Keratinocyte (primary cell): ENCODE data around the gene ASTN2. TPM values are rescaled to one million over a fixed set of nuclear protein-coding genes. Genes with fewer than 3 reads are reported as not detected.

Experiments used
- DNase-seq: peaks from one replicate; pipeline ENCODE4 v3.0.0-alpha.2; 2011; ENCODE audit warnings: low read depth, missing footprints, low spot score
- FAIRE-seq: peaks from 2 replicates; lab custom pipeline; 2011; peaks lifted over from hg19 to GRCh38; lab: Jason Lieb, UNC
- H2AFZ ChIP-seq: 2 replicates; pipeline ENCODE4 v1.6.0; 2012; ENCODE audit warnings: low read length, control low read depth, inconsistent platforms; ENCODE audit not compliant: control insufficient read depth
- H3K27ac ChIP-seq: 2 replicates; pipeline ENCODE4 v1.5.1; 2011; ENCODE audit warnings: low read length; ENCODE audit not compliant: control insufficient read depth, insufficient read depth
- H3K27me3 ChIP-seq: 3 replicates; pipeline ENCODE4 v1.6.0; 2011; ENCODE audit warnings: low read length; ENCODE audit not compliant: control insufficient read depth, insufficient read depth; ENCODE audit errors: extremely low read depth
- H3K36me3 ChIP-seq, 2 experiments: 2 replicates in 1 of 2; 3 replicates in 1 of 2; pipeline ENCODE4 v1.5.1; 2011; ENCODE audit warnings: low read length in 2 of 2, mild to moderate bottlenecking in 1 of 2; ENCODE audit not compliant: control insufficient read depth in 2 of 2, insufficient read depth in 2 of 2; ENCODE audit errors: extremely low read depth in 1 of 2
- H3K4me1 ChIP-seq: 3 replicates; pipeline ENCODE4 v1.5.1; 2011; ENCODE audit warnings: low read length; ENCODE audit not compliant: control insufficient read depth, insufficient read depth; ENCODE audit errors: extremely low read depth
- H3K4me2 ChIP-seq: 3 replicates; pipeline ENCODE4 v1.6.0; 2011; ENCODE audit warnings: low read depth, low read length; ENCODE audit not compliant: control insufficient read depth, insufficient read depth; ENCODE audit errors: extremely low read depth
- H3K4me3 ChIP-seq, 3 experiments: fragments of 200-600 bp in 1 of 3; sonication (generic) in 1 of 3; 2 replicates in 2 of 3; 3 replicates in 1 of 3; pipeline ENCODE4 v1.5.1; 2011 to 2016; ENCODE audit warnings: low read length in 3 of 3, mild to moderate bottlenecking in 3 of 3, control low read depth in 2 of 3, inconsistent platforms in 1 of 3, low read depth in 1 of 3, mixed read lengths in 1 of 3, mixed run types in 1 of 3, moderate library complexity in 1 of 3; ENCODE audit not compliant: control insufficient read depth in 2 of 3, insufficient read depth in 2 of 3; ENCODE audit errors: extremely low read depth in 1 of 3
- H3K79me2 ChIP-seq: 2 replicates; pipeline ENCODE4 v1.6.0; 2012; ENCODE audit warnings: low read length; ENCODE audit not compliant: control insufficient read depth, insufficient read depth
- H3K9ac ChIP-seq: 3 replicates; pipeline ENCODE4 v1.6.0; 2011; ENCODE audit warnings: low read length; ENCODE audit not compliant: control insufficient read depth, insufficient read depth; ENCODE audit errors: extremely low read depth
- H3K9me1 ChIP-seq: 3 replicates; pipeline ENCODE4 v1.6.0; 2011; ENCODE audit warnings: low read length; ENCODE audit not compliant: control insufficient read depth, insufficient read depth; ENCODE audit errors: extremely low read depth
- H3K9me3 ChIP-seq: 2 replicates; pipeline ENCODE4 v1.5.1; 2012; ENCODE audit warnings: low read depth, low read length; ENCODE audit not compliant: control insufficient read depth
- H4K20me1 ChIP-seq: 3 replicates; pipeline ENCODE4 v1.6.0; 2011; ENCODE audit warnings: low read length; ENCODE audit not compliant: control insufficient read depth, insufficient read depth; ENCODE audit errors: extremely low read depth
- CTCF ChIP-seq, 3 experiments: IDR thresholded peaks in 1 of 3; conservative IDR thresholded peaks in 1 of 3; optimal IDR thresholded peaks in 1 of 3; 2 replicates in 2 of 3; 3 replicates in 1 of 3; pipeline versions ENCODE3 to v1.5.1; 2011; ENCODE audit warnings: low read length in 3 of 3, mild to moderate bottlenecking in 3 of 3, moderate library complexity in 2 of 3, control low read depth in 1 of 3, inconsistent platforms in 1 of 3; ENCODE audit not compliant: insufficient read depth in 2 of 3; ENCODE audit errors: extremely low read depth in 1 of 3
- EZH2 ChIP-seq: IDR thresholded peaks from one replicate; pipeline ENCODE4 v1.6.1; 2012; ENCODE audit warnings: inconsistent platforms, mild to moderate bottlenecking, low read length, moderate library complexity
- dilution Hi-C: fragments of 300-500 bp; cut with MboI; formaldehyde crosslinking; loops from one replicate; pipeline ENCODE4 v1.7.0; 2020; ENCODE audit warnings: low sequenced_read_pairs; ENCODE audit not compliant: extremely low pct_ligation_motif_present
- polyA plus RNA-seq, 5 experiments: library from polyadenylated mRNA; depleted of rRNA in 3 of 5; stranded (reverse) in 3 of 5; stranded (forward) in 1 of 5; unstranded in 1 of 5; fragments of >200 nt; gene quantifications; 1 replicate in 1 of 5; 2 replicates in 3 of 5; 3 replicates in 1 of 5; pipeline versions ENCODE4 v1.2.1 to v1.2.3, GENCODE V29; 2011 to 2012; ENCODE audit warnings: missing spikeins in 2 of 5, low read depth in 1 of 5, low replicate concordance in 1 of 5

Gene ASTN2
- polyA plus RNA-seq, 1 donor (not counting 4 experiments of a cell fraction or from before 2014, with no cell fraction given): 0.31 TPM

GRCh38 chr9:116888066-116888465 is 526.8 kb downstream of the ASTN2 start:
- Histone ChIP-seq H4K20me1 (no peaks in the 10 kb centered on the region), H3K27me3 (no peaks in the 10 kb centered on the region), H3K4me2 (no peak overlapping the region), H3K9me1 (no peaks in the 10 kb centered on the region), H3K79me2 (no peaks in the 10 kb centered on the region), H2AFZ (no peak overlapping the region), H3K4me1 (no peaks in the 10 kb centered on the region), H3K9ac (no peak overlapping the region), H3K4me3 (no peak overlapping the region), H3K9me3 (no peaks in the 10 kb centered on the region), H3K27ac (no peak overlapping the region), H3K36me3 (no peaks in the 10 kb centered on the region)
- DNase-seq: no peak
- dilution Hi-C loops: no loop called here
- no peak for TF ChIP-seq CTCF (optimal IDR thresholded peaks at IDR 0.05 in 1 of 3, IDR thresholded peaks at IDR 0.05 in 1 of 3, conservative IDR thresholded peaks at IDR 0.05 in 1 of 3; ENCODE audit: extremely low read depth in 1 of 3, insufficient read depth in 2 of 3, low read length in 3 of 3)
- no peak for FAIRE-seq

- H3K9ac ChIP-seq: no peak overlapping the region
- no peak overlapping the region for H3K4me3 ChIP-seq
- no peaks in the 10 kb centered on the region for H4K20me1 ChIP-seq
- FAIRE-seq (no peak), DNase-seq (no peak)
- H3K27me3 ChIP-seq: no peaks in the 10 kb centered on the region
- no peaks in the 10 kb centered on the region for H3K9me1 ChIP-seq
- TF ChIP-seq EZH2 (no peak), CTCF (optimal IDR thresholded peaks at IDR 0.05 in 1 of 3, IDR thresholded peaks at IDR 0.05 in 1 of 3, conservative IDR thresholded peaks at IDR 0.05 in 1 of 3; ENCODE audit: extremely low read depth in 1 of 3, insufficient read depth in 2 of 3, low read length in 3 of 3) (no peak)
- H3K79me2 ChIP-seq: no peaks in the 10 kb centered on the region
- no peak overlapping the region for H3K27ac ChIP-seq
- H3K36me3 ChIP-seq: no peaks in the 10 kb centered on the region
- no peaks in the 10 kb centered on the region for H3K4me1 ChIP-seq
- H3K9me3 ChIP-seq: no peaks in the 10 kb centered on the region
- dilution Hi-C loops: no loop called here
- no peak overlapping the region for H3K4me2 ChIP-seq
- no peak overlapping the region for H2AFZ ChIP-seq
Observed at GRCh38 chr9:116883676-116884075, 531.2 kb downstream of the ASTN2 start.
